Stimulated activated CD4-positive, alpha-beta T cell treated with anti-CD3 and anti-CD28 coated beads, Interleukin-15, amount 100 ng/mL, for 24 hours (primary cell): ENCODE data around the gene PLSCR1.

ENCODE experiments used
- DNase-seq: peaks from one replicate; pipeline ENCODE4 v3.0.0-alpha.2; 2020

PLSCR1 gene

GRCh38 chr3:146470425-146470990 is 73.9 kb downstream of the PLSCR1 start:
- no peak for DNase-seq

DNA sequence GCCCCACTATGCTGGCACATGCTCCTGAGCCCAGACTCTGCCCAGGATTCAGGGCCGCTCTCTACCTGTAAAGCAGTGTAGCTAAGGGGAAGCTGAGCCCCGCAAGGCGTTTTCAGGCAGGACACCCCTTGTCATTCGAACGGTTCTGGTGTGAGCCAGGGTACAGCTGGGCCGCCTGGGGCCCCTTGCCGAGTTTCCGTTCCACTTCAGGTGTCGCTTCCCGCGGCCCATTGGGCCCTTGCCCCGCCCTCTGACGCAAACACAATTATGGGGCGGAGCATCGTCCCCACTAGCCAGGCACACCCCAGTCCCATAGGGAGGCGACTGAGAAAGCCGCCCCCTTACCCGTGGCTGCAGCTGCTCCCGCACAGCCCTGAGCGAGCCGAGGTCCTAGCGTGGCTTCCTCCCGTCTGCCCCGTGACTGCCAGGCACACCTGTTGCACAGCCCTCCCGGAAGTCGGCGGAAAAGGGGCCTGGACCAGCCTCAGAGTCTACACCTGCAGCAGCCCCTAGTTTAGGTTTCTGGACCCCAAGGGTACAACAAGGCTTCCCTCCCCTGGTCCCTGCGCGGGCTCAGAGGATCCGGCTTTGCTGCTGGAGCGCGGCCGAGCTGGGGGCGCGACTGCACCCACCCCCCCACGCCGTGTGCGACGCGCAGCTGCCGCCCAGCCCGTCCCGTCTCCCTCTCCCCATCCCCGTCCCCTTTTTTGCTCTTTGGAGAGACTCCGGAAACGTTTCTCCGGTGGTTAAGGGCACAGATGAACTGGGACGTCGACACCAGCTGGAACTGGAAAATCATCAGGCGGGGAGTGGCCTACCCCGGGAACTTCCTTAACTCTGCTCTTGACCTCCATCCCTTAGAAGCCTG is 75.0 kb downstream of the PLSCR1 start, which contains the start of gene PLSCR2:
Gene PLSCR2 (minus strand): TSS at position 412 of the 868 bp plus-strand sequence. CDS start 9,657 bp downstream, outside the sequence.
- peak; percentile 76 for DNase-seq

GRCh38 chr3:146468671-146469149 is 75.7 kb downstream of the PLSCR1 start:
- DNase-seq, result no peak

DNA sequence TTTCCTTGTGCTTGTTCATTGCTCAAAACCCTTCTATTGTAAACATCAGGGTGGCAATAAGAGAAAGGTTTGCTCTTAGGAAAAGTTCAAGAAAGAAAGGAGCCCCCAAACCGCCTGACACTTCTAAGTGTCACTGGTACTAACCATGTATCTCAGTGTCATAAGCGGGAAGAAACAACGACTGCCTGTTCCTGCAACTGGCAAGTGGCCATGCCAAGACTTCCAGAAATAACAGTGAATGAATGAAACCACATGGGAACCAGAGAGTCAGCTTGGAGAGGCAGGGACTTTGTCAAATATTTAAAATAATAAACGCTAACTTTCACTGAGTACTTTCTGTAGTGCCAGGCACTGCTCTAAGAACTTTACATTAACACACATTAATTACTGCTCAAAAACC is 76.2 kb downstream of the PLSCR1 start:
- no peak for DNase-seq

GRCh38 chr3:146466604-146467003 is 77.8 kb downstream of the PLSCR1 start:
- DNase-seq, result no peak

DNA sequence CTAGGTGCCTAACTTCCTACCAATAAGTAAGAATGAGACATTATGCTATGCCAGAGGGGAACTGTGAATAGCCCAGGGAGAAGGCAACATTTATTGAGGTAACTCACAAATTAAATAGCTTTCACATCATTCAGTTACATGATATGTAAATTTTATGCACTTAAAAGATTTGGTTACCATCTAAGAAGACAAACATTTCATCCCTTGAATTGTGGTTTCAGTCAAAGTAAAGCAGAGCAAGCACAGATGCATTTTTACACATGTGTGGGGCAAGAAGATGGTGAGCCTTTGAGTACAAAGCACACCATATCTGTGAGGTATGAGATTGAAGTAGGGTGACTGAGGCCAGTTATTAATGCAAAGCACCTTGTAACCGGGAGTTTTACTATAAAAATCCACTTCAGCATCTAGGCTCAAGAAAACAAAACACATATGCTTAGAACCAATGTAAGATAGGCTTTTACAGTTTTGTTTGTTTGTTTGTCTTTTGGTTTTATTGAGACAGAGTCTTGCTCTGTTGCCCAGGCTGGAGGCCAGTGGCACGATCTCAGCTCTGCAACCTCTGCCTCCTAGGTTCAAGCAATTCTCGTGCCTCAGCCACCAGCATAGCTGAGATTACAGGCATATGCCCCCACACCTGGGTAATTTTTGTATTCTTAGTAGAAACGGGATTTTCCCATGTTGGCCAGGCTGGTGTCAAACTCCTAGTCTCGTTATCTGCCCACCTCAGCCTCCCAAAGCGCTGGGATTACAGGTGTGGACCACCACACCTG is 78.5 kb downstream of the PLSCR1 start:
- DNase-seq, result no peak
